Uterus (tissue), 4 donors: ENCODE measurements around the gene LYZ. TPM values are rescaled to one million over a fixed set of nuclear protein-coding genes. Genes with fewer than 3 reads are reported as not detected.

Source experiments
- DNase-seq, 2 donors: peaks; one replicate each; pipeline ENCODE4 v3.0.0-alpha.2; 2019 to 2020
- H3K27ac ChIP-seq, 2 donors: fragments of 200-600 bp; sonication (generic); 1 replicate in 1 of 2; 2 replicates in 1 of 2; pipeline ENCODE4 v1.5.1; 2016 to 2018
- H3K27me3 ChIP-seq, 2 donors: fragments of 200-600 bp; sonication (generic); one replicate each; pipeline ENCODE4 v1.5.1; 2018 to 2019; ENCODE audit warnings: control low read depth in 1 of 2
- H3K36me3 ChIP-seq, 2 donors: fragments of 200-600 bp; sonication (generic); one replicate each; pipeline ENCODE4 v1.5.1; 2019; ENCODE audit warnings: control low read depth in 1 of 2
- H3K4me1 ChIP-seq, 2 donors: fragments of 200-600 bp; sonication (generic); one replicate each; pipeline ENCODE4 v1.5.1; 2018 to 2019; ENCODE audit warnings: control low read depth in 1 of 2
- H3K4me3 ChIP-seq, 2 donors: fragments of 200-600 bp; sonication (generic); 1 replicate in 1 of 2; 2 replicates in 1 of 2; pipeline ENCODE4 v1.5.1; 2018 to 2019; ENCODE audit warnings: mild to moderate bottlenecking in 1 of 2
- H3K9me3 ChIP-seq, 2 donors: fragments of 200-600 bp; sonication (generic); one replicate each; pipeline ENCODE4 v1.5.1; 2019; ENCODE audit warnings: control low read depth in 1 of 2
- CTCF ChIP-seq, 4 experiments: fragments of 200-600 bp in 2 of 4; fragments of 450-650 bp in 2 of 4; sonication (generic) in 2 of 4; IDR thresholded peaks; one replicate each; pipeline ENCODE4 v1.5.1; 2016 to 2019; ENCODE audit warnings: antibody characterized with exemption in 4 of 4, mild to moderate bottlenecking in 2 of 4, moderate library complexity in 1 of 4
- POLR2A ChIP-seq, 2 donors: fragments of 450-650 bp; IDR thresholded peaks; one replicate each; pipeline ENCODE4 v1.6.1; 2016; ENCODE audit warnings: antibody characterized with exemption in 2 of 2, mild to moderate bottlenecking in 1 of 2, moderate library complexity in 1 of 2
- intact Hi-C: fragments of 100-400 bp; cut with DNase I; formaldehyde crosslinking; loops from one replicate; pipeline ENCODE4 v1.15.1; 2023; ENCODE audit warnings: low total_unique reads
- total RNA-seq, 4 donors: library from RNA; depleted of rRNA in 3 of 4; stranded (reverse); fragments of >200 nt in 3 of 4; gene quantifications; one replicate each; pipeline versions ENCODE4 v1.1.0 to v1.2.4, GENCODE V29; 2014 to 2023
- donor health status: DM: yes; HTN: yes; CAD: no.

The LYZ gene
- total RNA-seq, 4 donors from 2014 or later = 7.4 to 17.4 (median 12.7) TPM

- H3K4me1 ChIP-seq = no peaks in the 10 kb centered on the region
- TF ChIP-seq CTCF (IDR thresholded peaks at IDR 0.05) (no peak), POLR2A (IDR thresholded peaks at IDR 0.05) (no peak)
- no peaks in the 10 kb centered on the region for H3K9me3 ChIP-seq
- DNase-seq = no peak
- no peaks in the 10 kb centered on the region for H3K36me3 ChIP-seq
- intact Hi-C loops = no loop called here
- no peak overlapping the region for H3K4me3 ChIP-seq
- H3K27me3 ChIP-seq = no peaks in the 10 kb centered on the region
- no peak overlapping the region for H3K27ac ChIP-seq
Measured at GRCh38 chr12:69337311-69338090, 10.7 kb upstream of the LYZ start.

GRCh38 chr12:69338120-69338859 is 9.9 kb upstream of the LYZ start:
- no peak for DNase-seq
- Histone ChIP-seq H3K36me3 (no peaks in the 10 kb centered on the region), H3K4me1 (no peaks in the 10 kb centered on the region), H3K27me3 (no peaks in the 10 kb centered on the region), H3K9me3 (no peaks in the 10 kb centered on the region), H3K4me3 (no peak overlapping the region), H3K27ac (no peak overlapping the region)
- intact Hi-C loops = no loop called here
- TF ChIP-seq CTCF (IDR thresholded peaks at IDR 0.05) (no peak), POLR2A (IDR thresholded peaks at IDR 0.05) (no peak)

GRCh38 chr12:69338936-69339335 is 9.2 kb upstream of the LYZ start:
- Histone ChIP-seq H3K9me3 (no peaks in the 10 kb centered on the region), H3K36me3 (no peaks in the 10 kb centered on the region), H3K27me3 (no peaks in the 10 kb centered on the region), H3K4me3 (no peak overlapping the region), H3K27ac (no peak overlapping the region), H3K4me1 (no peaks in the 10 kb centered on the region)
- DNase-seq = no peak
- TF ChIP-seq POLR2A (IDR thresholded peaks at IDR 0.05) (no peak), CTCF (IDR thresholded peaks at IDR 0.05) (no peak)
- intact Hi-C loops = no loop called here

GRCh38 chr12:69339999-69340398 is 8.2 kb upstream of the LYZ start:
- Histone ChIP-seq H3K27me3 (no peaks in the 10 kb centered on the region), H3K4me1 (no peaks in the 10 kb centered on the region), H3K27ac (no peak overlapping the region), H3K36me3 (no peaks in the 10 kb centered on the region), H3K4me3 (no peak overlapping the region), H3K9me3 (no peaks in the 10 kb centered on the region)
- DNase-seq = no peak
- intact Hi-C loops = no loop called here
- TF ChIP-seq POLR2A (IDR thresholded peaks at IDR 0.05) = no peak
- no peak for TF ChIP-seq CTCF (IDR thresholded peaks at IDR 0.05)

GRCh38 chr12:69341328-69341727 is 6.9 kb upstream of the LYZ start:
- no peaks in the 10 kb centered on the region for H3K36me3 ChIP-seq

More at GRCh38 chr12:69341328-69341727, 6.9 kb upstream of the LYZ start:
- H3K4me3 ChIP-seq = no peak overlapping the region
- no peaks in the 10 kb centered on the region for H3K4me1 ChIP-seq
- H3K9me3 ChIP-seq = no peaks in the 10 kb centered on the region
- H3K27me3 ChIP-seq = no peaks in the 10 kb centered on the region
- no peak for DNase-seq
- TF ChIP-seq POLR2A (IDR thresholded peaks at IDR 0.05) (no peak), CTCF (IDR thresholded peaks at IDR 0.05) (no peak)
- intact Hi-C loops = no loop called here
- H3K27ac ChIP-seq = no peak overlapping the region
